AG04450 (cell line): ENCODE results near the gene RCAN2. TPM values are rescaled to one million over a fixed set of nuclear protein-coding genes. Genes with fewer than 3 reads are reported as not detected.

Experiments used
- CTCF ChIA-PET: fragments of 300-600, 350-600 bp; formaldehyde crosslinking; extraction: SDS; loops from one replicate; lab custom pipeline; 2022; ENCODE audit warnings: antibody characterized with exemption, inconsistent platforms; lab: Charles Lee
- POLR2A ChIA-PET: fragments of 350-600 bp; formaldehyde crosslinking; extraction: SDS; loops from one replicate; lab custom pipeline; 2021; ENCODE audit warnings: antibody characterized with exemption, inconsistent platforms; lab: Yijun Ruan, JAX
- DNase-seq: peaks from one replicate; pipeline ENCODE4 v3.0.0-alpha.2; 2011; ENCODE audit warnings: low read depth, low spot score
- H3K27ac ChIP-seq: one replicate; pipeline ENCODE4 v1.5.1; 2012; ENCODE audit warnings: low read depth, low read length, control low read depth
- H3K27me3 ChIP-seq: one replicate; pipeline ENCODE4 v1.6.0; 2012; ENCODE audit warnings: low read length; ENCODE audit not compliant: control insufficient read depth, insufficient read depth
- H3K4me3 ChIP-seq: 2 replicates; pipeline ENCODE4 v1.5.1; 2011; ENCODE audit warnings: mild to moderate bottlenecking, low read depth, low read length, control low read depth
- H3K9me3 ChIP-seq: 2 replicates; pipeline ENCODE4 v1.5.1; 2012; ENCODE audit warnings: low read length; ENCODE audit not compliant: control insufficient read depth, insufficient read depth
- polyA plus RNA-seq: library from polyadenylated mRNA; depleted of rRNA; stranded (reverse); fragments of >200 nt; gene quantifications from 2 replicates; pipeline ENCODE4 v1.2.3, GENCODE V29; 2011
- TF ChIP-seq, protein P1 (sequence below): IDR thresholded peaks from 2 replicates; pipeline ENCODE4 v1.5.1; 2011; ENCODE audit warnings: low read depth, low read length, control low read depth, inconsistent platforms

The RCAN2 gene
- polyA plus RNA-seq, 1 experiment: 0.11 TPM

DNA sequence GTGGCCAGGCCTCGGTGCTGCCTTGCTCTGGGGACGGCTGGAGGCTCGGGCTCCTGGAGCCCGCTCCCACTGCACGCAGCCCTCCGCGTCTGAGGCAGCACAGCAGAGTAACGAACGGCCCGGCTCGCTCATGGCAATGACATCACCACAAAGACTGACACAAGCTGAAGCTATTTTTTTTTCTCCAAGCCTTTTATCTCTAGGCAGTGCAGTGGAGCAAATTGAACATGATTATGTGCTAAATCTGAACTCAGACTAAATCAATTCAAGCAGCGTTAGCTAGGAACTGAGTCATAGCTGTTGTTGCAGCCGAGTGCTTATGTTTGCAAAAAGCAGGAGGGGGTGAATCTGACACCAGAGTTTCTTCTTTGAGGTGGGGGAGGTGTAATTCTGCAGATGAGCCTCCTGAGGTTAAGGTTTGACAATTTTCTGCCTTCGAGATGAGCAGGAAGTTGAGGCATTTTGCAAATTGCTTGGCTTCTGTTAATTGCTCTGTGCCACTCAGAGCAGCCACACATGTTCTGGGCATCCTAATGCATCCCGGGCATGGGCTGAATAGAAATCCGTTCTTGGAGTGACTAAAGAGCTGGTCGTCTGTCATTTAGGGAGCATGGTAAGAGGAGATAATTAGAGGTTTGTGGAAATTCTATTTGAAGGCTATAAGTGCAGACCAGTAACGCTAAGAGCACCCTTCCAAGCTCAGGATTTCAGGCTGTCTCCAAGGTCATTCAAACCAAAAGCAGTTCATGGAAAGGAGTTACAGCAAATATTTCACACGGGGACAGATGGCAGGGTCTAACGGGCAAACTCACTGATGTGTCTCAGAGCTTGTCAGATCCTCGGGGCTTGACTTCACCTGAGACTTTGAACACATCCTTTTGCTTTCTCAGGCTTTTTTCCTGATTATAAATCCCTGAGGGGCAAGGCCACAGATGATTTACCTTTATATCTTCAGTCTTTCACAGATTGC is 165.4 kb downstream of the RCAN2 start:
- H3K27me3 ChIP-seq: no peaks in the 10 kb centered on the region
- no peak overlapping the region for H3K27ac ChIP-seq
- H3K9me3 ChIP-seq: no peaks in the 10 kb centered on the region
- no peak overlapping the region for H3K4me3 ChIP-seq
- DNase-seq: no peak
- ChIA-PET POLR2A (no interaction called here), CTCF (interaction anchor here (1.1 kb wide), 1 partner anchor 236 kb away, joined by 4 read pairs; no protein-coding TSS in a partner anchor)
- TF ChIP-seq, protein P1, sequence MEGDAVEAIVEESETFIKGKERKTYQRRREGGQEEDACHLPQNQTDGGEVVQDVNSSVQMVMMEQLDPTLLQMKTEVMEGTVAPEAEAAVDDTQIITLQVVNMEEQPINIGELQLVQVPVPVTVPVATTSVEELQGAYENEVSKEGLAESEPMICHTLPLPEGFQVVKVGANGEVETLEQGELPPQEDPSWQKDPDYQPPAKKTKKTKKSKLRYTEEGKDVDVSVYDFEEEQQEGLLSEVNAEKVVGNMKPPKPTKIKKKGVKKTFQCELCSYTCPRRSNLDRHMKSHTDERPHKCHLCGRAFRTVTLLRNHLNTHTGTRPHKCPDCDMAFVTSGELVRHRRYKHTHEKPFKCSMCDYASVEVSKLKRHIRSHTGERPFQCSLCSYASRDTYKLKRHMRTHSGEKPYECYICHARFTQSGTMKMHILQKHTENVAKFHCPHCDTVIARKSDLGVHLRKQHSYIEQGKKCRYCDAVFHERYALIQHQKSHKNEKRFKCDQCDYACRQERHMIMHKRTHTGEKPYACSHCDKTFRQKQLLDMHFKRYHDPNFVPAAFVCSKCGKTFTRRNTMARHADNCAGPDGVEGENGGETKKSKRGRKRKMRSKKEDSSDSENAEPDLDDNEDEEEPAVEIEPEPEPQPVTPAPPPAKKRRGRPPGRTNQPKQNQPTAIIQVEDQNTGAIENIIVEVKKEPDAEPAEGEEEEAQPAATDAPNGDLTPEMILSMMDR: no peak

GRCh38 chr6:46324706-46325105 is 166.5 kb downstream of the RCAN2 start:
- no peak overlapping the region for H3K4me3 ChIP-seq
- no peaks in the 10 kb centered on the region for H3K27me3 ChIP-seq
- no peak for DNase-seq
- TF ChIP-seq, protein P1: no peak
- ChIA-PET POLR2A (no interaction called here), CTCF (no interaction called here)
- no peaks in the 10 kb centered on the region for H3K9me3 ChIP-seq
- H3K27ac ChIP-seq: no peak overlapping the region

GRCh38 chr6:46323966-46324622 is 167.2 kb downstream of the RCAN2 start:
- TF ChIP-seq, protein P1: no peak
- Histone ChIP-seq H3K27ac (no peak overlapping the region), H3K4me3 (no peak overlapping the region), H3K9me3 (no peaks in the 10 kb centered on the region), H3K27me3 (no peaks in the 10 kb centered on the region)
- CTCF ChIA-PET: no interaction called here
- POLR2A ChIA-PET: no interaction called here
- no peak for DNase-seq

GRCh38 chr6:46323312-46323965 is 167.8 kb downstream of the RCAN2 start:
- Histone ChIP-seq H3K9me3 (no peaks in the 10 kb centered on the region), H3K27me3 (no peaks in the 10 kb centered on the region), H3K4me3 (no peak overlapping the region), H3K27ac (no peak overlapping the region)
- ChIA-PET POLR2A (interaction anchor here (0.6 kb wide), 1 partner anchor 62 kb away, joined by 4 read pairs; no protein-coding TSS in a partner anchor), CTCF (no interaction called here)
- no peak for DNase-seq
- TF ChIP-seq, protein P1: no peak
